GM19238 (cell line): ENCODE results near the gene ZFP36L1.

ENCODE experiments used
- DNase-seq: peaks from one replicate; pipeline ENCODE4 v3.0.0; 2011; ENCODE audit warnings: low spot score; ENCODE audit not compliant: insufficient read length

Gene ZFP36L1

GRCh38 chr14:68795597-68796417 lies 2.9 kb upstream of the ZFP36L1 start:
- peak; percentile 64 for DNase-seq

- no peak for DNase-seq
These were observed 2.2 kb upstream of the ZFP36L1 start for GRCh38 chr14:68794851-68795596.

GRCh38 chr14:68794130-68794850 lies 1.4 kb upstream of the ZFP36L1 start:
- DNase-seq, result no peak

- DNase-seq, result no peak
These were observed 865 bp upstream of the ZFP36L1 start for GRCh38 chr14:68793734-68794129.

- no peak for DNase-seq
These were observed 239 bp downstream of the ZFP36L1 start for GRCh38 chr14:68792678-68792978.

- no peak for DNase-seq
These were observed 777 bp downstream of the ZFP36L1 start for GRCh38 chr14:68791902-68792677.

- DNase-seq, result no peak
These were observed 1.6 kb downstream of the ZFP36L1 start for GRCh38 chr14:68791078-68791901.

GRCh38 chr14:68790644-68791077 lies 2.2 kb downstream of the ZFP36L1 start:
- DNase-seq, result no peak

GRCh38 chr14:68789821-68790643 lies 2.8 kb downstream of the ZFP36L1 start:
- DNase-seq, result no peak

- DNase-seq, result peak; percentile 63
These were observed 3.7 kb downstream of the ZFP36L1 start for GRCh38 chr14:68788996-68789820.

- no peak for DNase-seq
These were observed 4.4 kb downstream of the ZFP36L1 start for GRCh38 chr14:68788275-68788995.

GRCh38 chr14:68787092-68787992 lies 5.5 kb downstream of the ZFP36L1 start:
- no peak for DNase-seq

- DNase-seq, result no peak
These were observed 6.3 kb downstream of the ZFP36L1 start for GRCh38 chr14:68786491-68787091.

GRCh38 chr14:68785534-68786490 lies 7.1 kb downstream of the ZFP36L1 start:
- DNase-seq, result no peak

- no peak for DNase-seq
These were observed 7.8 kb downstream of the ZFP36L1 start for GRCh38 chr14:68784978-68785533.
